ENCODE measurements around the gene GNLY.
A peak's percentile ranks its signal among the peaks of the same experiment; 100 is the strongest.
"Not testable (repeated sequence)": the region's sequence is repeated elsewhere in the genome, so short reads cannot be mapped to it uniquely, and the experiment has no call there.

The GNLY gene

DNA sequence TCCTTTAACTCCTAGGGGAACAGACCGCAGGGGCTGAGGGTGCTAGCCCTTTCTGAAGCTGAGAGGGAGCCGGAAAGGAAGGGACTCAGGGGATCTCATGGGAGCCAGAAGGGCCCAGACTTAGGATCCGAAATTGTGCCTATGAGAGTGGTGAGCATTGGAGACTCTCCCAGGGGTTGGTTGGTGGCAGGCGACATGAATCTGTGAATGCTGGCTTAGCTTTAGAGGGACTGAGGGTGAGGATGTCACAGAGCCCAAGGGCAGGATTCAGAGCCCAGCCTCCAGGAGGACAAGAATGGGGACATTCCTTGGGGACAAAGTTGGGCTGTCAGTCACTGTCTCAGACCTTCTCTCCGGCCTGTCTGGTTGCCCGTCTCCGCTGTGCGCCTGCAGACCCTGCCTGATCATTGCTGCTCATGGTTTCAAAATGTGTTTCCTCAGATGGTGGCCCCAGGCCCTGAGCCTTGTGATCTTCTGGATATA is 17.5 kb downstream of the GNLY start:
- DNase-seq, result no peak

DNA sequence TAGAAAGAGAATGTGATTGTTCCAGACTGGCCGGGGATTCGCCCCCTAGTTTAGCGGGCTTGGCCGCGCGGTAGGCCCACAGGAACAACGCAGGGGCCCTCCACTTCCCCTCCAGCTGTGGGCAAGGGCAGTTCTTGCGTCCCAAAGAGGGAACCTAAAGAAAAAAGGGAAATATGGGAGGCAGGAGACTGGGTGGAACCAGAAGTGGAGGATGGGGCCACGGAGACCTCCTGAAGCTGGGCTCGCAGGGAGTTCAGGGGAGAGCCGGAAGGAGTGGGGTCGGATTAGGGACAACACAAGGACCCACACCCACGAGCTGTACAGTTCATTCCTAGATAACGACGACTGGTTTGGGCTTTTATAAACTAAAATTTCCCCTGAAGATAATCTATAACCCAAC is 18.2 kb downstream of the GNLY start:
- DNase-seq, result no peak

DNA sequence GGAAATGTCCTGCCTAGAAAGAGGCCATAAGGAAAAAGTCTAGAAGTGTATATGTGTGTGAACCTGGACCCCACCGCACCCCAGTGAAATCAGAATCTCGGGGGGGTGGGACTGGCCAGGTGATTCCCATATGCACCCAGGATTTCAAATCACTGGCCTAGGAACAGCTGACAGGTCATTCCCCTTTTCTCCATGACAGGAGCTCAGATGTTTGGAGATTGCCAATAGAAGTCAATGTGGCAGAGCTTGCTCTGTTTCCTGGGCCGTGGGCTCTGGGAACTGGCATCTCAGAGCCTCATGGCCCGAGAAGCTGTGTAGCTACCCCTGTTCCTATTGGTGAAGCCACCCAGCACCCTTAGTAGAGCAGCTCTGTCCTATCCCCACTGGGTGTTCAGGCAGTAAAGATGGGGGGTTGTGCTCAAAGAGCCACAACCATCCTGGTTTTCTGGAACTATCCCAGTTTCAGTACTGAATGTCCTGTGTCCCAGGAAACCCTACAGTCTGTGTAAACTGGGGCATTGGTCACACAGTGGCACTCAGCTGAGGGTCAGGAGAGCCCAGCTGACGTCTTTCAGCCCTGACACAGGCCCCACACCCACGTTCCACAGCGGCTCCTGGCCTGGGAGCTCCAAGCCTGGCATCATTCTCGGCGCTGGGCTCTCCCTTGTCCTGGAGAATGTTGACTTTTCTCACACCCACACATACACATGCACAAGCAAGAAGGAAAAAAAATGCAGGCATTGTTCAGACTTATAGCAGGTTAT is 18.9 kb downstream of the GNLY start:
- DNase-seq, result no peak

GRCh38 chr2:85713836-85714235 is 19.7 kb downstream of the GNLY start:
- DNase-seq, result no peak

- not testable (repeated sequence) for DNase-seq
Observed at GRCh38 chr2:85714421-85714820, 20.3 kb downstream of the GNLY start.

GRCh38 chr2:85714841-85715240 is 20.7 kb downstream of the GNLY start:
- no peak for DNase-seq

- DNase-seq, result no peak
Observed at GRCh38 chr2:85716346-85716914, 22.3 kb downstream of the GNLY start.

GRCh38 chr2:85717308-85718008 is 23.3 kb downstream of the GNLY start:
- DNase-seq, result no peak

GRCh38 chr2:85718009-85718391 is 23.8 kb downstream of the GNLY start:
- no peak for DNase-seq

GRCh38 chr2:85718885-85719492 is 24.8 kb downstream of the GNLY start:
- no peak for DNase-seq

- no peak for DNase-seq
Observed at GRCh38 chr2:85719609-85720240, 25.6 kb downstream of the GNLY start.

DNA sequence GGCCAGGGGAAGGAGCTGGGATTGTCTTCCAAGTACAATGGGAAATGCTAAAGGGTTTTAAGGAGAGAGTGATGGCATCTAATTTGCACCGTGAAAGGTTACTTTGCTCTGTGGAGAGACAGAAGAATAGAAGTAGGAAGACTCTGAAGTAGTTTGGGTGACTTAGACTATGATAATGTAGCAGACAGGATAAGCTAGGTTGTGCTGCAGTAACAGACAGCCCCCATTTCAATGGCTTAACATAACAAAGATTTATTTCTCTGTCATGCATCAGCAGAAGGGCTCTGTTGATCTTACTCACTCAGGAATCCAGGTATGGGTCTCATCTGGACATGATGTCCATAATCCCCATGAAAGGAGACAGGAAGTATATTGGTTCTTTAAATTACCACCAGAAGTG is 26.4 kb downstream of the GNLY start:
- no peak for DNase-seq

DNA sequence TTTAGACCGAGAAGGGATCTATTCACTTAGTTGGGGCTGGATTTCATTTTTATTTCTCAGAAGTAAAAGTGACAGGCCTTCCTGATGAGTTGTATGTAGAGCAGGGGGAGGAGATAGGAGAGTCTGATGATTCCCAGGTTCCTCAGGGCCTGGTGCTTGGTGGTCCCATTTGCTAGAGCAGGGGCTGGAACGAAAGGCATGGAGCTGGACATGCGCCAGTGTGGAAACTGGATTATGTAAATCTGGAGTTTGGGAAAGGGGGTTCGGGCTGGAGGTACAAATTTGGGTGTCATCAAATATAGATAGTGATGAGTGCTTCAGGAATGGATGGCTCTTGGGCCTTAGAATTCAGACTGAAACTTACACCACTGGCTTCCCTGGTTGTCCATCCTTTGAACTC is 27.5 kb downstream of the GNLY start:
- DNase-seq, result no peak

DNA sequence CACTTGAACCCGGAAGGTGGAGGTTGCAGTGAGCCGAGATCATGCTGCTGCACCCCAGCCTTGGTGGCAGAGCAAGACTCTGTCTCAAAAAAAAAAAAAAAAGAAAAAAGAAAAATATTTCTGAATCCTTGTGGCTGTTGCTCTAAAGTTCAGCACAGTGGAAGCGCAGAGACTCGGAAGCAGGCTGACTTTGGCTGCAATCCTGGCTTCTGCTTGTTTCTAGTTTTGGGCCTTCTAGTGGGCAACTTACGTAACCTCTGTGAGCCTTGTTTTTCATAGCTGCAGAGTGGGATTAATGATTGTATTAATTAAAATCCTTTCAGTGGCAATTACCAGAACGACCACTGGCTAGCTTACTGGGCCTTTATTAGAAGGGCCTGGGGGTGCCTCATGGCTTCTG is 28.4 kb downstream of the GNLY start:
- DNase-seq, result no peak

DNA sequence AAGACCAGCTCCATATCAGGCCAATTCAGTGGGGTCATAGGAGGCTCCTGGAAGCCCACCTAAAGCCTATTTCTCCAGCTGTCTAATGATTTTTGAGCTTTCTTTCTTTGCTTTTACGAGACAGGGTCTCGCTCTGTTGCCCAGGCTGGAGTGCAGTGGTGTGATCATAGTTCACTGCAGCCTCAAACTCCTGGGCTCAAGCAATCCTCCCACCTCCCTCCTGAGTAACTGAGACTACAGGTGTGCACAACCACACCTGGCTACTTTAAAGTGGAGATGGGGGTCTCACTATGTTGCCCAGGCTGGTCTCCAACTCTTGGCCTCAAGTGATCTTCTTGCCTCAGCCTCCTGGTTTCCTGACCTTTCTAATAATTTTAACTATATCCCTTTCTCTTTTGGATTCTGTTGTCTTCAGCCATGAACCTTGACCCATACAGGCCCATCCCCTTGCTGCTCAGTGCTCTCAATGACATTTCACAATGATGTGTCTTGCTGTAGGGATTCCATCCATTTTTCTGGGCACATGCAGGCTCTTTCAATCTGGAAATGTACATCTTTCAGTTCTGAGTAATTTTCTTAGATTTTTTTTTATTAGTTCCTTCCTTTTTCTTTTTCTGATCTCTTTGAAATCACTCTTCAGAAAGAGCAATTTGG is 29.7 kb downstream of the GNLY start:
- no peak for DNase-seq

GRCh38 chr2:85724731-85725181 is 30.6 kb downstream of the GNLY start:
- DNase-seq, result no peak

GRCh38 chr2:85725451-85725850 is 31.3 kb downstream of the GNLY start:
- DNase-seq, result no peak

GRCh38 chr2:85727798-85728197 is 33.6 kb downstream of the GNLY start:
- no peak for DNase-seq

GRCh38 chr2:85728342-85728741 is 34.2 kb downstream of the GNLY start:
- no peak for DNase-seq

DNA sequence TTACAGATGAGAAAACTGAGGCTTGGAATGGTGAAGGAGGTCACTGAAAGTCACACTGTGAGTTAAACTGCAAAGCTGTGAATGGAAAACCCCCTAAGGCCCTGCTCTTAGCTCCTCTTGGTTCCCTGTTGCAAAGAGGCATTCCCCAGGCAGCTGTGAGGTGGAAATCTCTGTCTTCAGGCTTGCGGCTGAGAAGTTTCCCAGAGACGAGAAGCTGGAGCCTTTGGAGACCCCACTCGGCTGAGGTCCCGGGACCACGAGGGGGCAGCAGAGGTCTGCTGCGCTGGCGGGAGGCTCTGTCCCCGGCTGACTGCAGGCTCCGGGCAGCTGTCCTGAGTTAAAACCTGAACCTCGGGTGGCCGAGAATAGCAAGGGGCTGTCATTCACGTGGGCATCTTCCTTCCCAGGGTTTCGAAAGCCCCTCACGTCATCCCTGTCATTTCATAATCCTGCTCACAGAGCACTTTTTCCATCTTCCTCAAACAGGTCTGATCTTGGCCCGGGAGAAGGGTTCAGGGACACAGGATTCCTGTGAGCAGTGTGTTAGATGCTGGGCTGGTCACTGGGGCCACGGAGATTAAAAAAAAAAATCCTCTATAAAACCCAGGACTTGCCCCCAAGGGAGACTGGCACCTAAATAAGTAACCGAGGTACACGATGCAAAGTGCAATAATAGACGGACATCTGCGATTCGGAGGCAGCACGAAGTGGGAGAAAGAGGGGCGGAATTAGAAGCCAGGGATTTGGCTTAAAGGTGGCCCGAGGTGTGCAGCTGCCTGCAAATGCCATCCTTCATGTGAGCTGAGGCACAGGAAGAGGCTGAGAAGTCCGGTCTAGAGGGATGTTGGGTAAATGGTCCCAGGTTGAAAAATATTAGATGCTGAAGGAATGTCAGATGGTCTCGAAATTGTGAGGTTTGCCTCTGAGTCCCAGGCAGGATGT is 35.0 kb downstream of the GNLY start:
- DNase-seq, result peak; percentile 59

GRCh38 chr2:85729825-85730510 is 35.8 kb downstream of the GNLY start:
- no peak for DNase-seq
